MCF 10A (cell line): ENCODE measurements around the gene LYPLA2. TPM values are rescaled to one million over a fixed set of nuclear protein-coding genes. Genes with fewer than 3 reads are reported as not detected.
A peak's percentile ranks its signal among the peaks of the same experiment; 100 is the strongest.

Experiments
- BruUV-seq: library from RNA; stranded (reverse); fragments of 400-500 nt; replicated peaks from 2 replicates; lab custom pipeline; 2021; lab: Mats Ljungman, UMichigan
- CTCF ChIA-PET: fragments of 300-600 bp; sonication (Branson Sonifier 250); formaldehyde crosslinking; extraction: SDS; loops from one replicate; lab custom pipeline; 2021; ENCODE audit warnings: antibody characterized with exemption, inconsistent platforms; lab: Yijun Ruan, JAX
- POLR2A ChIA-PET: fragments of 300-600, 350-650 bp; sonication (Branson Sonifier 250); formaldehyde crosslinking; extraction: SDS; loops from one replicate; lab custom pipeline; 2020; ENCODE audit warnings: antibody characterized with exemption, inconsistent platforms; lab: Yijun Ruan, JAX
- DNase-seq: peaks from one replicate; pipeline ENCODE4 v3.0.0-alpha.2; 2018; ENCODE audit not compliant: unreplicated experiment
- H3K27ac Mint-ChIP-seq: one replicate; pipeline ENCODE4 v1.8.0; 2022; ENCODE audit warnings: mild to moderate bottlenecking, low read depth, mixed read lengths; ENCODE audit not compliant: unreplicated experiment
- H3K27me3 Mint-ChIP-seq: one replicate; pipeline ENCODE4 v1.8.0; 2022; ENCODE audit warnings: mixed read lengths; ENCODE audit not compliant: insufficient read depth, unreplicated experiment
- H3K36me3 Mint-ChIP-seq: one replicate; pipeline ENCODE4 v1.8.0; 2022; ENCODE audit warnings: mild to moderate bottlenecking, moderate library complexity, mixed read lengths; ENCODE audit not compliant: insufficient read depth, unreplicated experiment
- H3K4me1 Mint-ChIP-seq: one replicate; pipeline ENCODE4 v1.8.0; 2022; ENCODE audit warnings: mixed read lengths; ENCODE audit not compliant: insufficient read depth, unreplicated experiment
- H3K4me3 Mint-ChIP-seq: one replicate; pipeline ENCODE4 v1.8.0; 2022; ENCODE audit warnings: mild to moderate bottlenecking, moderate library complexity, mixed read lengths; ENCODE audit not compliant: unreplicated experiment
- H3K9me3 Mint-ChIP-seq: one replicate; pipeline ENCODE4 v1.8.0; 2022; ENCODE audit warnings: mixed read lengths; ENCODE audit not compliant: unreplicated experiment
- CTCF ChIP-seq: fragments of 200-600 bp; IDR thresholded peaks from one replicate; pipeline ENCODE4 v1.8.0; 2022; ENCODE audit warnings: antibody characterized with exemption, mild to moderate bottlenecking; ENCODE audit not compliant: unreplicated experiment
- intact Hi-C: fragments of 100-400 bp; cut with micrococcal nuclease; formaldehyde crosslinking; loops from 2 replicates; pipeline ENCODE4 v1.14.1; 2022
- total RNA-seq: library from RNA; stranded (reverse); gene quantifications from 2 replicates; pipeline ENCODE4 v1.2.3, GENCODE V29; 2022

LYPLA2 gene
- total RNA-seq, 1 experiment from 2014 or later = 35.7 TPM

DNA sequence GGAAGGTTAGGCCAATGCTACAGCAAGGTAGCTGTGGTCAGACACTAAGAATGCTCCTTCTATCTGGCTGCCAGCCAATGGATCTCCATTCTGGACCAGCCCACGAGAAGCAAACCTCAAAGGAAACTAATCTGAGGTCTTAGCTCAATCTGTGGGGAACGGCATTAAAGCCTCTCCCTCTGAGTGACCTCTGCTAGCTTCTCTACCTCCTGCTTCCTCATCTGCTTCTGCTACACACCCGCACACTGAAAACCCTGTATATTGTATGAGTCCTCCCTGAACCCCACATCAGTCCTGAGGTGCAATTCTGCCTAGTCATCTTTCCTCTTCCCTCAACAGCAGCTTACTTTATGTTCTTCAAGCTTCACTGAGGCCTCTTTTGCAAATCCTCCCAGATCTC, 16.5 kb downstream of the LYPLA2 start:
- Mint-ChIP-seq H3K4me3 (no peak overlapping the region), H3K27ac (no peak overlapping the region), H3K9me3 (no peaks in the 10 kb centered on the region), H3K4me1 (peaks cover 14% of the 10 kb centered on the region), H3K27me3 (no peaks in the 10 kb centered on the region), H3K36me3 (peaks cover 30% of the 10 kb centered on the region)
- intact Hi-C loops = no loop called here
- POLR2A ChIA-PET = interaction anchor here (0.7 to 3.3 kb wide), 4 partner anchors 11 to 63 kb away, joined by 3 to 15 read pairs (median 4); partner anchors contain the start of gene PITHD1
- CTCF ChIA-PET = interaction anchor here (0.6 to 3.0 kb wide), 5 partner anchors 8 to 220 kb away, joined by 4 to 14 read pairs (median 4); no protein-coding TSS in a partner anchor
- no TSS peak for BruUV-seq
- TF ChIP-seq CTCF = no peak
- DNase-seq = no peak

DNA sequence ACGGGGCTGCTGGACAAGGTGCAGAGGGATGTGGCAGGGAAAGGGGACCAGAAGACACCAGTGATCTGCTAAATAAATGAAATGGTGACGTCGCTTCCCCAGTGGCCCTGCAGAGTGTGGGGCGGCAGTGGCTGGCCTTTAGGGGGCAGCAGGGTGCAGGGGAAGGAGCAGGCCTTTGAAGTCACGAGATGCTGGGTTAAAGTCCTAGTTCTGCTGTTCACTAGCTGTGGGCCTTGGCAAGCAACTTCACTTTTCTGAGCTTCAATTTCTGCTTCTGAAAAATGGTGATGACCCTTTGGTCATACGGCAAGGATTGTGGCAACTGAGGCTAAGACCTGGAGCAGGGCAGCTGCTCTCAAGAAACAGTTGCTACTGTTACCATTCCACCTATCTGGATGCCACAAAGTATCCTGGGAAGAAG, 18.8 kb downstream of the LYPLA2 start:
- ChIA-PET POLR2A (interaction anchor here (0.6 to 1.8 kb wide), 8 partner anchors 9 to 504 kb away, joined by 3 to 8 read pairs (median 4); partner anchors contain the start of genes GALE, HMGCL and PITHD1), CTCF (interaction anchor here (0.6 to 3.8 kb wide), 27 partner anchors 8 to 258 kb away, joined by 3 to 44 read pairs (median 4); partner anchors contain the start of genes FUCA1, GALE and HMGCL)
- Mint-ChIP-seq H3K9me3 (no peaks in the 10 kb centered on the region), H3K27ac (no peak overlapping the region), H3K27me3 (no peaks in the 10 kb centered on the region), H3K4me1 (peaks cover 14% of the 10 kb centered on the region), H3K4me3 (no peak overlapping the region), H3K36me3 (peaks cover 52% of the 10 kb centered on the region)
- intact Hi-C loops = loop anchor here (1.0 to 2.0 kb wide), 3 partner anchors 59 to 219 kb away; partner anchors contain the start of gene FUCA1
- BruUV-seq = no TSS peak
- TF ChIP-seq CTCF = peak; percentile 72
- peak; percentile 77 for DNase-seq

GRCh38 chr1:23810818-23811540, 20.0 kb downstream of the LYPLA2 start:
- Mint-ChIP-seq H3K36me3 (peaks cover 56% of the 10 kb centered on the region), H3K4me1 (peaks cover 14% of the 10 kb centered on the region), H3K27ac (peak overlapping the region; percentile 3), H3K4me3 (no peak overlapping the region), H3K9me3 (no peaks in the 10 kb centered on the region), H3K27me3 (no peaks in the 10 kb centered on the region)
- ChIA-PET CTCF (interaction anchor here (0.6 to 3.8 kb wide), 28 partner anchors 9 to 232 kb away, joined by 3 to 44 read pairs (median 4); partner anchors contain the start of genes CNR2, FUCA1, GALE and HMGCL), POLR2A (interaction anchor here (0.6 to 2.9 kb wide), 10 partner anchors 9 to 144 kb away, joined by 3 to 13 read pairs (median 4); partner anchors contain the start of genes GALE and PITHD1)
- peak; percentile 54 for DNase-seq
- no TSS peak for BruUV-seq
- peak; percentile 38 for TF ChIP-seq CTCF
- intact Hi-C loops = no loop called here

GRCh38 chr1:23814016-23814415, 23.1 kb downstream of the LYPLA2 start:
- CTCF ChIA-PET = interaction anchor here (0.6 to 1.1 kb wide), 2 partner anchors 55 to 116 kb away, joined by 3 read pairs; no protein-coding TSS in a partner anchor
- BruUV-seq = no TSS peak

More at GRCh38 chr1:23814016-23814415, 23.1 kb downstream of the LYPLA2 start:
- Mint-ChIP-seq H3K9me3 (no peaks in the 10 kb centered on the region), H3K4me3 (no peak overlapping the region), H3K4me1 (peaks cover 14% of the 10 kb centered on the region), H3K27me3 (no peaks in the 10 kb centered on the region), H3K27ac (no peak overlapping the region), H3K36me3 (peaks cover 74% of the 10 kb centered on the region)
- POLR2A ChIA-PET = interaction anchor here (0.7 to 1.5 kb wide), 5 partner anchors 8 to 21 kb away, joined by 3 to 15 read pairs (median 4); partner anchors contain the start of gene HMGCL
- intact Hi-C loops = no loop called here
- TF ChIP-seq CTCF = no peak
- peak; percentile 66 for DNase-seq
